Endothelial cell of umbilical vein (primary cell): ENCODE data around the gene BRD3. TPM values are rescaled to one million over a fixed set of nuclear protein-coding genes. Genes with fewer than 3 reads are reported as not detected.

Experiments
- BruUV-seq: library from RNA; stranded (reverse); fragments of 400-500 nt; replicated peaks from 2 replicates; lab custom pipeline; 2021; lab: Mats Ljungman, UMichigan
- CTCF ChIA-PET: fragments of 300-600, 350-600 bp; sonication (Branson Sonifier 250); formaldehyde crosslinking; loops from one replicate; lab custom pipeline; 2021; ENCODE audit warnings: antibody characterized with exemption, inconsistent platforms; lab: Charles Lee
- POLR2A ChIA-PET: fragments of 300-600, 350-600 bp; sonication (Branson Sonifier 250); formaldehyde crosslinking; loops from one replicate; lab custom pipeline; 2021; ENCODE audit warnings: antibody characterized with exemption, inconsistent platforms; lab: Charles Lee
- DNase-seq: peaks from one replicate; pipeline ENCODE4 v3.0.0-alpha.2; 2011; ENCODE audit warnings: low read depth, low spot score
- FAIRE-seq: peaks from 2 replicates; lab custom pipeline; 2011; peaks lifted over from hg19 to GRCh38; lab: Jason Lieb, UNC
- H2AFZ ChIP-seq: 2 replicates; pipeline ENCODE4 v1.6.0; 2012; ENCODE audit warnings: low read depth, low read length, control low read depth, inconsistent platforms
- H3K27ac ChIP-seq: 2 replicates; pipeline ENCODE4 v1.5.1; 2011; ENCODE audit warnings: low read depth, mild to moderate bottlenecking, control low read depth, low read length, moderate library complexity; ENCODE audit not compliant: insufficient read depth
- H3K27me3 ChIP-seq, 2 experiments: 2 replicates each; pipeline versions ENCODE4 v1.6.0 to v1.6.1; 2011; ENCODE audit warnings: low read length in 2 of 2, mixed read lengths in 1 of 2; ENCODE audit not compliant: control insufficient read depth in 2 of 2, insufficient read depth in 2 of 2
- H3K36me3 ChIP-seq, 2 experiments: 2 replicates in 1 of 2; 3 replicates in 1 of 2; pipeline ENCODE4 v1.5.1; 2011; ENCODE audit warnings: low read length in 2 of 2, mild to moderate bottlenecking in 1 of 2, moderate library complexity in 1 of 2; ENCODE audit not compliant: control insufficient read depth in 2 of 2, insufficient read depth in 2 of 2; ENCODE audit errors: extremely low read depth in 1 of 2
- H3K4me1 ChIP-seq: 3 replicates; pipeline ENCODE4 v1.5.1; 2011; ENCODE audit warnings: mild to moderate bottlenecking, low read length; ENCODE audit not compliant: control insufficient read depth, insufficient read depth; ENCODE audit errors: extremely low read depth
- H3K4me2 ChIP-seq: 2 replicates; pipeline ENCODE4 v1.6.1; 2011; ENCODE audit warnings: low read length, control low read depth, mixed read lengths; ENCODE audit not compliant: insufficient read depth
- H3K4me3 ChIP-seq, 3 experiments: fragments of 200-600 bp in 1 of 3; sonication (generic), shearing (Covaris generic) in 1 of 3; replicated peaks in 1 of 3; 2 replicates each; pipeline ENCODE4 v1.5.1; 2011 to 2016; ENCODE audit warnings: control low read depth in 3 of 3, low read length in 3 of 3, mild to moderate bottlenecking in 2 of 3, inconsistent platforms in 1 of 3, low read depth in 1 of 3, moderate library complexity in 1 of 3; ENCODE audit not compliant: insufficient read depth in 1 of 3
- H3K79me2 ChIP-seq: 2 replicates; pipeline ENCODE4 v1.6.0; 2012; ENCODE audit warnings: low read length, inconsistent platforms; ENCODE audit not compliant: control insufficient read depth, insufficient read depth
- H3K9ac ChIP-seq: replicated peaks from 2 replicates; pipeline ENCODE3; 2011; ENCODE audit warnings: low read length, control low read depth; ENCODE audit not compliant: insufficient read depth; ENCODE audit errors: extremely low read depth
- H3K9me1 ChIP-seq: replicated peaks from 3 replicates; pipeline ENCODE4 v1.6.0; 2011; ENCODE audit warnings: mild to moderate bottlenecking, low read length; ENCODE audit not compliant: control insufficient read depth, insufficient read depth; ENCODE audit errors: extremely low read depth
- H3K9me3 ChIP-seq: replicated peaks from 2 replicates; pipeline ENCODE4 v1.5.1; 2012; ENCODE audit warnings: low read length, inconsistent platforms; ENCODE audit not compliant: control insufficient read depth, insufficient read depth
- H4K20me1 ChIP-seq: replicated peaks from 2 replicates; pipeline ENCODE3; 2011; ENCODE audit warnings: mild to moderate bottlenecking, low read length; ENCODE audit not compliant: control insufficient read depth, insufficient read depth; ENCODE audit errors: extremely low read depth
- EZH2 ChIP-seq: IDR thresholded peaks from 2 replicates; pipeline ENCODE4 v1.6.1; 2012; ENCODE audit warnings: borderline replicate concordance, low read depth, mild to moderate bottlenecking, moderate library complexity, low read length, inconsistent platforms; ENCODE audit not compliant: severe bottlenecking
- FOS ChIP-seq: IDR thresholded peaks from 2 replicates; pipeline ENCODE4 v1.6.1; 2011; ENCODE audit warnings: mild to moderate bottlenecking, low read length, moderate library complexity, borderline replicate concordance; ENCODE audit not compliant: insufficient read depth
- GATA2 ChIP-seq: IDR thresholded peaks from 2 replicates; pipeline ENCODE4 v1.7.0; 2011; ENCODE audit warnings: low read depth, mild to moderate bottlenecking, moderate library complexity, mixed read lengths, low read length; ENCODE audit not compliant: insufficient read length, insufficient read depth
- JUN ChIP-seq: IDR thresholded peaks from 2 replicates; pipeline ENCODE4 v1.6.1; 2011; ENCODE audit warnings: borderline replicate concordance, low read depth; ENCODE audit not compliant: insufficient read length, insufficient read depth
- MYC ChIP-seq: IDR thresholded peaks from one replicate; pipeline ENCODE4 v1.6.1; 2011; ENCODE audit warnings: mild to moderate bottlenecking, low read depth, low read length
- POLR2A ChIP-seq: IDR thresholded peaks from 2 replicates; pipeline ENCODE4 v1.6.1; 2012; ENCODE audit warnings: low read depth, mild to moderate bottlenecking, control low read depth, low read length
- POLR2AphosphoS5 ChIP-seq: IDR thresholded peaks from 2 replicates; pipeline ENCODE4 v1.6.1; 2012; ENCODE audit warnings: low read depth, mild to moderate bottlenecking, control low read depth, low read length, moderate library complexity; ENCODE audit not compliant: insufficient read depth
- dilution Hi-C: fragments of 300-500 bp; cut with MboI; formaldehyde crosslinking; loops from one replicate; pipeline ENCODE4 v1.15.0; 2019; ENCODE audit warnings: low sequenced_read_pairs; ENCODE audit not compliant: extremely low pct_ligation_motif_present
- intact Hi-C: fragments of 100-400 bp; cut with micrococcal nuclease; formaldehyde crosslinking; loops from one replicate; pipeline ENCODE4 v1.10.0; 2022
- polyA plus RNA-seq, 4 experiments: library from polyadenylated mRNA; depleted of rRNA in 3 of 4; stranded (reverse) in 3 of 4; unstranded in 1 of 4; fragments of >200 nt; gene quantifications; 2 replicates each; pipeline versions ENCODE4 v1.2.1 to v1.2.3, GENCODE V29; 2011 to 2012; ENCODE audit warnings: missing spikeins in 1 of 4
- total RNA-seq: library from RNA; stranded (reverse); gene quantifications from 2 replicates; pipeline ENCODE4 v1.2.3, GENCODE V29; 2021
- TF ChIP-seq, protein P1 (sequence below), 2 donors: IDR thresholded peaks; 1 replicate in 1 of 2; 2 replicates in 1 of 2; pipeline ENCODE4 v1.5.1; 2011; ENCODE audit warnings: low read length in 2 of 2, mild to moderate bottlenecking in 2 of 2, moderate library complexity in 2 of 2, control low read depth in 1 of 2, inconsistent platforms in 1 of 2, low read depth in 1 of 2; ENCODE audit not compliant: insufficient read depth in 1 of 2; ENCODE audit errors: extremely low read depth in 1 of 2
- TF ChIP-seq, protein P2 (sequence below): IDR thresholded peaks from 2 replicates; pipeline ENCODE4 v1.6.1; 2011; ENCODE audit not compliant: insufficient read depth, insufficient read length

Gene BRD3
- total and polyA plus RNA-seq, 2 donors (not counting 3 experiments of a cell fraction or from before 2014, with no cell fraction given): 10.5 to 47.1 TPM

DNA sequence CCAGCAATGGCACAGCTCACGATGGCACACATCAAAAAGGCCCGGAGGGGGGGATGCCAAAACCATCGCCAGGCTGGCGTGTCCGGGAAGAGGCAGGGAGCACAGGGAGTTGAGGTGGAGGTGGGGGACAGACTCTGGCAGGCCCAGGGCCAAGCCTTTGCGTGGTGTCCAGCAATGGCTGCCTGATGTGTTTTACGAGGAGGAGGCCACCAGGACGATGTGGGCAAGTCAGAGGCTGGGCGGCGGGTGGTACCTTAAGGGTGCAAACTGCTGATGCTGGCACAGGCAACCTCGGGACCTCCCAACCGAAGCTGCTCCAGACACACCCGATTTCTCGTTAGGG, 80.4 kb downstream of the BRD3 start:
- no peak overlapping the region for H3K9ac ChIP-seq
- H3K4me2 ChIP-seq: no peak overlapping the region
- H3K9me1 ChIP-seq: no peaks in the 10 kb centered on the region
- no peaks in the 10 kb centered on the region for H4K20me1 ChIP-seq
- peaks cover 86% of the 10 kb centered on the region for H3K79me2 ChIP-seq
- no peak for DNase-seq
- H3K9me3 ChIP-seq: no peaks in the 10 kb centered on the region
- H2AFZ ChIP-seq: no peak overlapping the region
- no peak overlapping the region for H3K27ac ChIP-seq
- H3K36me3 ChIP-seq: no peaks in the 10 kb centered on the region
- FAIRE-seq: no peak
- CTCF ChIA-PET: no interaction called here
- no peak for TF ChIP-seq FOS
- TF ChIP-seq MYC: no peak
- no peak for TF ChIP-seq GATA2
- TF ChIP-seq, protein P1, sequence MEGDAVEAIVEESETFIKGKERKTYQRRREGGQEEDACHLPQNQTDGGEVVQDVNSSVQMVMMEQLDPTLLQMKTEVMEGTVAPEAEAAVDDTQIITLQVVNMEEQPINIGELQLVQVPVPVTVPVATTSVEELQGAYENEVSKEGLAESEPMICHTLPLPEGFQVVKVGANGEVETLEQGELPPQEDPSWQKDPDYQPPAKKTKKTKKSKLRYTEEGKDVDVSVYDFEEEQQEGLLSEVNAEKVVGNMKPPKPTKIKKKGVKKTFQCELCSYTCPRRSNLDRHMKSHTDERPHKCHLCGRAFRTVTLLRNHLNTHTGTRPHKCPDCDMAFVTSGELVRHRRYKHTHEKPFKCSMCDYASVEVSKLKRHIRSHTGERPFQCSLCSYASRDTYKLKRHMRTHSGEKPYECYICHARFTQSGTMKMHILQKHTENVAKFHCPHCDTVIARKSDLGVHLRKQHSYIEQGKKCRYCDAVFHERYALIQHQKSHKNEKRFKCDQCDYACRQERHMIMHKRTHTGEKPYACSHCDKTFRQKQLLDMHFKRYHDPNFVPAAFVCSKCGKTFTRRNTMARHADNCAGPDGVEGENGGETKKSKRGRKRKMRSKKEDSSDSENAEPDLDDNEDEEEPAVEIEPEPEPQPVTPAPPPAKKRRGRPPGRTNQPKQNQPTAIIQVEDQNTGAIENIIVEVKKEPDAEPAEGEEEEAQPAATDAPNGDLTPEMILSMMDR (IDR thresholded peaks at IDR 0.05; ENCODE audit: extremely low read depth in 1 of 2, insufficient read depth in 1 of 2, low read depth in 1 of 2, low read length in 2 of 2): no peak
- intact Hi-C loops (no loop called here), dilution Hi-C loops (no loop called here)
- H3K4me3 ChIP-seq: no peak overlapping the region
- H3K4me1 ChIP-seq: peaks cover 8% of the 10 kb centered on the region
- POLR2A ChIA-PET: no interaction called here
- no TSS peak for BruUV-seq
- H3K27me3 ChIP-seq: no peaks in the 10 kb centered on the region

DNA sequence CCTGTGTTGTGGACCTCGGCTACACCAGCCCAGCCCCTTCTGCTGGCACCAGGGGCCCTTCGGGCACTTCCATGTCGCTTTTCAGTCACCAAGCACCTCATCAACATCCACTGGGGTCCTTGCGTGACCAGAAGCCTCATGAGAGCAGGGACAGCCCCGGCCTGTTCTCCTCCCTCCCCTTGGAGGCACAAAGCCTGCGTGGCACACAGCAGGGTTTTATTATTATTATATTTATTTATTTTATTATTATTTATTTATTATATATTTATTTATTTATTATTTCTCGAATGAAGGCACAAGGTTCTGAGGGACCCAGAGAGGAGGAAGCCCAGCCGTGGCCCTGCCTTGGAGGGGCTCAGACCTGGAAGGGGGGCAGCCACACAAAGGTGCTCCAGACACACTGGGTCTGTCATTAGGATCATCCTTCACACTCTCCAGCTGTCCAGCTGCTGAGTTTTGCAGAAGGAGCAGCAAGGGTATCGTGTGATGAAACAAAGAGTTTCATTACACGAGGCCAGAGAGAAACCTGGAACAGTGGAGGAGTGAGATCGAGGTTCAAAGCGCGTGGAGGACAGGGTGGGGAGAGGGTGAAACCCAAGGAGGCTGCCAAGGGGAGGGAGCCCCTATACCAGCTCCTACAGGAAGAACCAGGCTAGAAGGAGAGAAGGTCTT, 80.9 kb downstream of the BRD3 start:
- CTCF ChIA-PET: no interaction called here
- dilution Hi-C loops: no loop called here
- Histone ChIP-seq H3K36me3 (no peaks in the 10 kb centered on the region), H2AFZ (no peak overlapping the region), H3K27me3 (no peaks in the 10 kb centered on the region), H3K9me1 (no peaks in the 10 kb centered on the region), H3K79me2 (peaks cover 87% of the 10 kb centered on the region), H3K4me1 (peaks cover 8% of the 10 kb centered on the region), H3K9me3 (no peaks in the 10 kb centered on the region), H3K4me3 (no peak overlapping the region), H3K4me2 (no peak overlapping the region), H4K20me1 (no peaks in the 10 kb centered on the region), H3K27ac (no peak overlapping the region), H3K9ac (no peak overlapping the region)
- TF ChIP-seq, protein P2, sequence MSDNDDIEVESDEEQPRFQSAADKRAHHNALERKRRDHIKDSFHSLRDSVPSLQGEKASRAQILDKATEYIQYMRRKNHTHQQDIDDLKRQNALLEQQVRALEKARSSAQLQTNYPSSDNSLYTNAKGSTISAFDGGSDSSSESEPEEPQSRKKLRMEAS: no peak
- TF ChIP-seq POLR2AphosphoS5 (no peak), GATA2 (no peak), POLR2A (no peak), EZH2 (no peak), JUN (no peak), FOS (no peak)
- TF ChIP-seq, protein P1 (IDR thresholded peaks at IDR 0.05; ENCODE audit: extremely low read depth in 1 of 2, insufficient read depth in 1 of 2, low read depth in 1 of 2, low read length in 2 of 2): no peak
- POLR2A ChIA-PET: no interaction called here
- no peak for DNase-seq
- intact Hi-C loops: no loop called here
- no TSS peak for BruUV-seq
- no peak for FAIRE-seq
